DMS53 treated with DMSO at 0.1 percent for 48 hours (cell line): ENCODE data around the gene EPN1.

ENCODE experiments used
- DNase-seq: peaks from one replicate; lab custom pipeline; 2025; ENCODE audit not compliant: unreplicated experiment; lab: John Stamatoyannopoulos, UW

The EPN1 gene

DNA sequence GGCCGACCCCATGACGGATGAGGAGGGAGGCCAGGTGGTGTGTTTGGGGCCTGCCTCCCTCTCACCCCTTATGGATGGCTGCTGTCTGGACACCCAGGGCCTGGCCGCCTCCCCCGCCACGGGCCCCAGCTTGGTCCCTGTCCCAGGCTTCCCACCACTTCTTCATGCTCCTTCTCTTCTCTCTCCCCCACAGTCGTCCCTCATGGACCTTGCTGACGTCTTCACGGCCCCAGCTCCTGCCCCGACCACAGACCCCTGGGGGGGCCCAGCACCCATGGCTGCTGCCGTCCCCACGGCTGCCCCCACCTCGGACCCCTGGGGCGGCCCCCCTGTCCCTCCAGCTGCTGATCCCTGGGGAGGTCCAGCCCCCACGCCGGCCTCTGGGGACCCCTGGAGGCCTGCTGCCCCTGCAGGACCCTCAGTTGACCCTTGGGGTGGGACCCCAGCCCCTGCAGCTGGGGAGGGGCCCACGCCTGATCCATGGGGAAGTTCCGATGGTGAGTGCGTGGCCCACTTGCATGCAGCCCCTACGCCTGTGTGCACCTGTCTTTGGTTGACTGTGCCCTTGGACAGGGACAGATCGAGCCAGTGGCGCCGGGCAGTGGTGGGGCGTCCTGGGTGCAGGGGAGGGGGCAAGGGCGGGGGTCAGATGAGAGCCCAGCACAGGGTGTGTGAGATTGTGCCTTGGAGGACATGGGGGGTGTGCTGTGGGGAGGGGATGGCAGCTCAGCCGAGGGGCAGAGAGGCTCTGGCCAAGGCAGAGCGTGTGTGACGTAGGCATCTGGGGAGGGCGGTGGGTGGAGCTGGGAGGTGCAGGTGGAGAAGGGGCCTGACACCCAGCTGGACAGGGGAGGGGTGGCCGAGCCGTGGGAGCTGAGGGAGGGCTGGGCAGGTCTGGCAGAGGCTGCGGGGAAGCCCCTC is 16.8 kb downstream of the EPN1 start:
- DNase-seq: no peak

DNA sequence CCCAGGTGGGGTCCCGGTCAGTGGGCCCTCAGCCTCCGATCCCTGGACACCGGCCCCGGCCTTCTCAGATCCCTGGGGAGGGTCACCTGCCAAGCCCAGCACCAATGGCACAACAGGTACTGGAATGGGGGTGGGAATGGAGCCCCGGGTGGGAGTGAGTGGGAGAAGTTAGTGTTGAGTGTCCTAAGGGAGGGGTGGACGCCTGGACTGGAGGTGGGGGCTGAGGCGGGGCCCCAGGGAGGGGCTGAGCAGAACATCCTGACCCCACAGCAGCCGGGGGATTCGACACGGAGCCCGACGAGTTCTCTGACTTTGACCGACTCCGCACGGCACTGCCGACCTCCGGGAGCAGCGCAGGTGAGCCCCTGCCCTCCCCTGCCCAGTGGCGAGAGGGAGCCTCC is 17.7 kb downstream of the EPN1 start:
- no peak for DNase-seq

DNA sequence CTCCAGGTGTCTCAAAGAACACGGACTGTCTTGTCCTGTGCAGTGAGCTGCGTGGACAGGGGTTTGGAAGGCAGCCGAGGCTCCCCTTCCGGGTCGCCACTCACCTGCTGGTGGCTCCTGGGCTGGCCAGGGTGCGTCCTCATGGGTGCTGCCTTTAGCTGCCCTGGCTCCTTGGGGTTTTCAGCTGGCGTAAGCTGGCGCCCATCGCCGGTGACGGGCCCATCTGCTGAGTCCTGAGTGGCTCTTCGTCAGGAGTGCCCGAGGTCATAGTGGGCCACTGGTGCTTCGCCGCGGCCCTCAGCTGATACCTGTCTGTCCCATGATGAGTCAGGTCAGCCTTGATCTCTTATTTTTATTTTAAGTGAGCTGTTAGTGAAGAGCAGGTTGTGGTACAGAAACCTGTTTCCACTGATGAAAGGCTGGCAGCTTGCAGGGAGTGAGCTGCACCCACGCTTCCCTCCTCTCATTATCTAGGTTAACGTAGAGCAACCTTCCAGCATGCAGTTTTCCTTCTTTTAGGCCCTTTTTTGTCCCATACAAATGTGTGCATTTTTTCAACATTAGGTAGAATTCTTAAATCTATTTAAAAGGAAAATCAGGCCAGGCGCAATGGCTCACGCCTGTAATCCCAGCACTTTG is 18.4 kb downstream of the EPN1 start:
- no peak for DNase-seq

DNA sequence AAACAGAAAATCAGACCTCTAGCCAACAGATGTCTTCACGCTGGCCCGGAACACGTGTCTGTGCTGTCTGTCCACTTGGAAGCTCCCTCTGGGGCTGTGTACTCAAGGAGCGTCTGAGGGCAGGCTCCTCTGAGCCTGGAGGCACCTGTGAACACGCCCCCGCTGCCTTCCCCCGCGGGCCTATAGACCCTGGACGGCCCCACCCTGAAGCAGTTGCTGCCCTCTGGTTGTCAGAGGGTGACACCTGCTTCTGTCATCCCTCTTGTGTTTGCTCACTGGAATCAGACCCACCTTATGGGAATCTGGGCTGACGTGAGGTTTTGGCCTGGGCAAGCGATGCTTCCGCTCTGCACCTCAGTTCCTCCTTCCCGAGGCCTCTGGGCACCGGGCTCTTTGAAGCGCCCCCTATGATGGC is 19.2 kb downstream of the EPN1 start:
- DNase-seq: no peak

DNA sequence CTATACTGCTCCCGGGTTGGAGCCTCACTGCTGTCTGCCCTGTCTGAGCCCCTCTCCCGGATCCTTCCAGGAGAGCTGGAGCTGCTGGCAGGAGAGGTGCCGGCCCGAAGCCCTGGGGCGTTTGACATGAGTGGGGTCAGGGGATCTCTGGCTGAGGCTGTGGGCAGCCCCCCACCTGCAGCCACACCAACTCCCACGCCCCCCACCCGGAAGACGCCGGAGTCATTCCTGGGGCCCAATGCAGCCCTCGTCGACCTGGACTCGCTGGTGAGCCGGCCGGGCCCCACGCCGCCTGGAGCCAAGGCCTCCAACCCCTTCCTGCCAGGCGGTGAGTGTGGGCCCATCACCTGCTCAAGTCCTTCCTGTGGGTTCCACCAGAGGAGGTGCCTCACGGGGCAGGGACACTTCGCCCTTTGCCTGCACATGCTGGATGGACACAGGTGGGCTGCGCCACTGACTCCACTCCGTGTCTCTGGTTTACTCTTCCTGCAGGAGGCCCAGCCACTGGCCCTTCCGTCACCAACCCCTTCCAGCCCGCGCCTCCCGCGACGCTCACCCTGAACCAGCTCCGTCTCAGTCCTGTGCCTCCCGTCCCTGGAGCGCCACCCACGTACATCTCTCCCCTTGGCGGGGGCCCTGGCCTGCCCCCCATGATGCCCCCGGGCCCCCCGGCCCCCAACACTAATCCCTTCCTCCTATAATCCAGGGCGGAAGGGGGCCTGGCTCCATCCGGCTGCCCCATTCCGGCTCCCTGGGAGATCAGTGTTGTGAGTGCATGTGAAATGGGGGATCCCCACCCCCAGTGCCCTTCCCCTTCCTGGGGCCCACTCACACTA is 19.8 kb downstream of the EPN1 start:
- DNase-seq: no peak

DNA sequence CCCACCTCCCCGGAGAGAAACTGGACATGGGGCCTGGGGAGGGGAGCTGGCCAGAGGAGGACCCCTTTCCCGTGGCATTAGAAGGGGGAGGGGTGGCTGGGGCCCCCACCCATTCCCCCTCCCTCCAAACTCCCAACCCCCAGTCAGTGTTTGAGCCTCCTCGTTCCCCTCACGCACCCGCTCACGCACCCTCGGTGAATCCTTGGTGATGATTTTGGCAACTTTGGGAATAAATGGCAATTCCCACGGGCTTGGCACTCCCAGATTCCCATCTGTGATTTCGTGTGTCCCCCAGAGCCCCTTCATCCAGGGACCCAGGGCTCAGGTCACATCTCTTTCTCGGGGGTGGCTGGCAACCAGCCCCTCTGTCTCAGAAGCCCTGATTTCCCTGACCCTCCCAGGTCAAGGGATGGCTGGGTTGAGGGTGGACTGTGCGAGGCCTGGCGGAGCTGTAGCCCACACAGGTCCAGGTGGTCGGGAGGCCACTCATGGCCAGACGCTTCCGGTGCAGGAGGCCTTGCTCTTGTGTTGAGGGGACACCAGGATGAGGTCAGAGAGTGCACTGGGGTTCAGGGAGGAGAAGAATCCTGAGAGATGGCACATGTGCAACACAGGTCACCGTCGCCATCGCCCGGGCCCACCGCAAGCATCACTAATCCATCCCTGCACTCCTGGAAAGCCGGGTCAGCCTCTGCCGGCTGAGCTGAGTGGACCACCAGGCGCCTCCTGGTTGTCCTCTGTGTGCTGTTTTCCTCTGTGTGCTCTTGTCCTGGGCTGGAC is 20.7 kb downstream of the EPN1 start:
- no peak for DNase-seq

DNA sequence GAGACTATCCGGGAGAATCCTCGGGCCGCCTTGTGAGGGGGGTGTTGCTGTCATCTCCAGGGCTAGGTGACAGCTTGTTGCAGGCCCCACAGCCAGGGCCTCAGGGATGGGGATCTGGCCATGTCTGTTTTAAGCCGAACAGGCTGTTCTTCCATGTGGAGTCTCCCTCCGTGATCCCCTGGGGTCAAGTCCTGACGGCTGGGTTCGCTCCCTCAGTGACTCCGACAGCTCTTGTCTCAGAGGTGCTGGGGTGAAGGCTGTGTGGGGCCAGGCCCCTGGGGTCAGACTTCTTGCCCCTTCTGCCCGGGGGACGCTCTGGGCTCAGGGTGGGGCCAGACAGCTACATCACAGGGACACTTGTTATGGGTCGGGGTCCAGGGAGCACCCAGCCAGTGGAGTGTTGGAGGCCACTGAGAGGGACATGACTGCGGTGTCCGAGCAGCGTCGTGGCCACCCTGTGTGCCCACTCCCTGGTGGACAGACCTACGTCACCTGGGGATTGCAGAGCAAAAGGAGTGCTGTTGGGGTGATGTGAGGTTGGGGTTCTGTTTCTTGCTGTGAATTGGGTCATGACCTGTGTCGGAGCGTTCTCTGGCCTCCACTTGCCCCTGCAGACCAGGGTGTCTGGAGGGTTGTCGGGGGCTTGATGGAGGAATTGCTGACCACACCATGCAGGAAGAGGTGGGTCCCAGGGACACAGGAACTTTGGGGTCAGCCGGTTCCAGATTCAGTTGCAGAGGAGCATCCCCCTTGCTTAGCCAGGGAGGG is 21.5 kb downstream of the EPN1 start:
- DNase-seq: no peak

DNA sequence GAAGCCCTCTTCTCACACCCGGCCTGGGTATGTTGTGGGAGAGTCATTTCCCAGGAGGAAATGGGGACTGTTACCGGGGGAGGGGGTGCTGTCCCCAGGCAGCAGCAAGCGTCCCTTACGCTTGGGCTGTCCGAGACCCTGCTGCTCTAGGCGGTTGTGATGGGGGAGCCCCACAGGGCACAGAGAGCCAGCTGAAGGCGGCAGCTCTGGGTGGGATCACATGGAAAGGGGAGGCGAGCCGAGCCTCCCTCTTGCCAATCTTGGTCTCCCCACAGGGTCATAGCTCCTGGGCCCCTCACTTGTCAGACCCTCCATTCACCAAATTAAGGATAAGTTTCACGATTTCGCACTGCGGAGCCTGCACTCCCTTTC is 22.0 kb downstream of the EPN1 start:
- DNase-seq: no peak

DNA sequence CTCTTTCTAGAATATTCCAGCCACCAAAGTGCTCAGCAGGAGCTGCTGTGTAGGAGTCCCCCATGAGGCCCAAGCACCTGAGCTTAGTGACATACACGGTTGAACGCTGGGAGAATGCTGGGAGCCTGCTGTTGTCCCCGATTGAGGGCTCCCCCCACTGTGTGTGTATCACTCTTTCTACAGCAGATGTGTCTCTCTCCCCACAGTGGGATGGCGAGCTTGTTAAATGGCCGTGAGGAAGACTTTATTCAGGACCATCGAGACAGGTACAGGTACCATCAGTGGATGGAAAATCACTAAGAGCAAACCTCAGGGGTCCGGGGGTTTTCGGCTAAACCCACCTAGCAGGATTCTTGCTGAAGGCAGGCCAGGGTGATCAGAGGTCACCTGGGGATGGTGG is 22.7 kb downstream of the EPN1 start:
- DNase-seq: no peak

DNA sequence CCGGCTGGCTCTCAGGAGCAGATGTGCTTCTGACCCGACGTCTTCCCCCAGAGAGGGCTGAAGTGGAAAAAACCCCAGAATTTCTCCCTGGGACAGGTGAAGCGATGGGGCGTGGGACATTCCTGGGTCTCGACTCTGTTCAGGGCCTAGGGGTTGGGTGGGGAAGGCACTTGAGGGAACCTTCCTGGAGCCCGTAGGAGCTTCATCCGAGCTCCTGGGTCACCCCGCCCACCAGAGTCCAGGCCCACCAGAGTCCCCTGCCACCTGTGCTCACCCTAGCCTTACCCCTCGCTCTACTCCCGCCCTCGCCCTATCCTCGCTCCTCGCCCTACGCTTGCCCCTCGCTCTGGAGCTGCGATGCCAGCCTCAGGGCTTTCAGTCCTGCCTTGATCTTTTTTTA is 23.2 kb downstream of the EPN1 start:
- no peak for DNase-seq

DNA sequence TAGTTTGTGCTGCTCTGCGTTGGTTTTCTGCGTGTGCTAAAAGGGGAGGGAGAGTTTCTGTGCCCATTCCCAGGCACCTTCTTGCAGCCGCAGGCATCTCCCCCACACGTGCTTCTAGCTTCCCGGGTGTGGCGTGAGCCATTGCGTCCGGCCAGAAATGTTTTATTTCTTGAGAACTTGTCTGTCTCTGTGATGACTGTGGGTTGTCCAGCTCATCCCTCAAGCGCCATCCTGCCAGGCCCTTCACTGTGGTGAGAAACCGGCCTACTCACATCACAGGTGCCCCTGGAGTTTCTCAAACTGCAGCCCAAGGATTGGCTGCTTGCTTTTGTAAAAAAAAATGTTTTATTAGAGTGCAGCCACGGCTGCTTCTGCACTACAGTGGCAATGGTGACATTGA is 24.2 kb downstream of the EPN1 start:
- DNase-seq: no peak

DNA sequence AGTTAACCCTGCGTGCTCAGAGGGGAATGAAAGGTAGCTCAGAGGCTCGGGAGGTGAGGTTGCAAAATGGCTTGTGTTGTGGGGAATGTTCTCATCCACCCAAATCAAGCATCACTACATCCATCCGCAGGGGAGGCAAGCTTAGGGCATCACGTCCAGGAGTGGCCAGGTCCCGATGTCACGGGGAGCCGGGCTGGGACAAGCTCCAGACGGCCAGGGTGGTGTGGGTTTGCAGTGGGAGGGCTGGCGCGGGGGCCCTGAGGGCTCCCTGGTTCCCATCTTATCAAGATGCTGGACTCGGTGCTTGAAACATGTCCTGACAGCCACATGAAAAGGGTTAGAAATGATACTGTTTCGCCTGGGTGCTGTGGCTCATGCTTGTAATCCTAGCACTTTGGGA is 25.8 kb downstream of the EPN1 start:
- DNase-seq: no peak

DNA sequence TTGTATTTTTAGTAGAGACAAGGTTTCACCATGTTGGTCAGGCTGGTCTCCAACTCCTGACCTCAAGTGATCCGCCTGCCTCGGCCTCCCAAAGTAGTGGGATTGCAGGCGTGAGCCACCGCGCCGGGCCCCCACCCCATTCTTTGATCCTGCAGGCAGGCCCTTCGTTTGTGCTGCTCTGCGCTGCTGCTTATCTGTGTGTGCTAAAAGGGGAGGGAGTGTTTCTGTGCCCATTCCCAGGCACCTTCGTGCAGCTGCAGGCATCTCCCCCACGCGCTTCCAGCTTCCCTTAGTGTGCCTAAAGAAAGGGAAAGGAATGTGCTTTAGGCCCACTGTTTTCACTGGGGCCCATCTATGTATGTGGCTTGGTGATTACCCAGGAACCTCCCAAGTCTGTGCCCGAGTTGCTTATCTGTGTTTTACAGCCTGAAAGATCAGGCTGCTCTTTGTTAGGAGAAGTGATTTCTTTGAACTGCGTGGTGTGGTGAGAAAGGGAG is 27.2 kb downstream of the EPN1 start:
- no peak for DNase-seq

DNA sequence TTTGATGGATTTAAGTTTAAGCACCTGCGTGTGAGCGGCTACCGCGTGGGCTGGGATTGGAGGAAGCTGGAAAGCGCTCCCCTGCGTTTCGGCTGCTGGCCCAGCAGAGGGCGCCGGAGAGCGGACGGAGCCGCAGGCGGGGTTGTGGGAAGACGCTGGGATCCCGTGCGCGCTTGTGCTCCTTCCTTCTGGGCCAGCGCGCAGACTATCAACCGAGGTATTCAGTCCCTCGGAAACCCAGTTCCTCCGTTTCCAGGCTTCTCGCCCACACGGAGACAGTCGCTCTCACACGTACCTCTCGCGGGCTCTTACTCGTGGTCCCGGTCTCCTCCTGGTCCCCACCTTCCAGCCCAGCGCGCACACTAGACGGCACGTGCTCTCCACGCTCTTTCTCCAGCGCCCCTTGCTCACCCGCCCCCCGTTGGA is 28.8 kb downstream of the EPN1 start:
- DNase-seq: no peak

DNA sequence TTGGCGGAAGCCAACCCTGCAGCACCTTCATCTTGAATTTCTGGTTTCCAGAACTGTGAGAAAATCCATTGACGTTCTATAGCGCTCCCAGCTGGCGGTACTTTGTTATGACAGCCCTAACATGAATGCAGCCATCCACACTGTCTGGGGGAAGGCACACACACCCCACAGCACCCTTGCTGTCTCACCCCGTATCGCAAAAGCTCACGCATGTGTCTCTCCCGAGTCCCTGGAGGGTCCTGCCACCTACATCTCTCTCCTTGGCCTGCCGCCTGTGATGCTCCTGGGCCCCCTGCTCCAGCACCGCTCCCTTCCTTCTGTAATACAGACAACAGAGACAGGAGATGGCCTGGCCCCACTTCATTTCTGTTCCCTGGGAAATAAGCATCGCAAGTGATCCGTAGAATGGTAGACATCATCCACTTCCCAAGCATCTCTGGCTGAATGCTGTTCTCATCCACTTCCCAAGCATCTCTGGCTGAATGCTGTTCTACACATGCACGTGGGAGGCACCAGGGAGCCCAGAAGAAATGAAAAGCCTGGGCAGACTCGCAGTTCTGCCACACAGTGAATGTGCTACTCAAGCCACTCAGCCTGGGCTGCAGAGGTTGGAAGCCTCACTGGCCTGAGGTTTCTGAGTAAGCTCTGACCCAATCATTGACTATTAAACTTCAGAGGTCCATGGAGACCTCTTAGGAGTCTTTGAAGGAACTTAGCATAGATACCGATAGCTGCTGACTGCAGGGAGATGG is 29.6 kb downstream of the EPN1 start:
- no peak for DNase-seq

DNA sequence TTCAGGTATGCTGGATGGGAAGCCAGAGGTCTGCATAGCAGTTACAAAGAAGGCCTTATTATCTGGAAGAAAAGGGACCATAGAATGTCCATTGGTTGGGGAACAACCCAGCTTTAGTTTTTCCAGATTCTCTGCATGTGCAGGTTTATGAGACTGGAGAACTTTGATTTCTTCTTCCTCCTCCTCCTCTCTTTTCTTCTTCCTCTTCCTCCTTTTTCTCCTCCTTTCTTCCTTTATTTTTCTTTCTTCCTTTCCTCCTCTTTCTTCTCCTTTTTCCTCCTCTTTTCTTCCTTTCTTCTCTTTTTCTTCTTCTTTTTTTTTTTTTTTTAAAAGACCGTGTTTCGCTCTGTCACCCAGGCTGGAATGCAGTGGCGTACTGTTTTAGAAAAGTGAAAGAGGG is 30.9 kb downstream of the EPN1 start:
- DNase-seq: no peak

DNA sequence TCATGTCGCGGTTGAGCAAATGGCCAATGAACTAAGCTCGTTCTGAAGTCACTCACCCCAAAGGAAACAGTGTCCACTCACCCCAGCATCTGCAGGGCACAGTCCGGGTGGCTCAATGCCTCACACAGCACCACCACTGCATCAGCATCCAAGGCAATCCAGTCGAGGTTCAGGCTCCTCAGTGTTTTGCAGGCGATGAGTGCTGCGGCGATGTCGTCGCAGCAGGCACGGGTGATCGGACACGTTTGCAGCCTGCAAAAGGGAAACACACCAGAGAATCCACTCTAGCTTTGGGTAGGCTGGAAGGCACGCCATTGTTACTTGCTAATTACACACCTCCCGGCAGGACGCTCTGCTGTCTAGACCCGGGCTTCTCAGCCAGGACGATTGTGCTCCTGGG is 36.7 kb downstream of the EPN1 start:
- no peak for DNase-seq

DNA sequence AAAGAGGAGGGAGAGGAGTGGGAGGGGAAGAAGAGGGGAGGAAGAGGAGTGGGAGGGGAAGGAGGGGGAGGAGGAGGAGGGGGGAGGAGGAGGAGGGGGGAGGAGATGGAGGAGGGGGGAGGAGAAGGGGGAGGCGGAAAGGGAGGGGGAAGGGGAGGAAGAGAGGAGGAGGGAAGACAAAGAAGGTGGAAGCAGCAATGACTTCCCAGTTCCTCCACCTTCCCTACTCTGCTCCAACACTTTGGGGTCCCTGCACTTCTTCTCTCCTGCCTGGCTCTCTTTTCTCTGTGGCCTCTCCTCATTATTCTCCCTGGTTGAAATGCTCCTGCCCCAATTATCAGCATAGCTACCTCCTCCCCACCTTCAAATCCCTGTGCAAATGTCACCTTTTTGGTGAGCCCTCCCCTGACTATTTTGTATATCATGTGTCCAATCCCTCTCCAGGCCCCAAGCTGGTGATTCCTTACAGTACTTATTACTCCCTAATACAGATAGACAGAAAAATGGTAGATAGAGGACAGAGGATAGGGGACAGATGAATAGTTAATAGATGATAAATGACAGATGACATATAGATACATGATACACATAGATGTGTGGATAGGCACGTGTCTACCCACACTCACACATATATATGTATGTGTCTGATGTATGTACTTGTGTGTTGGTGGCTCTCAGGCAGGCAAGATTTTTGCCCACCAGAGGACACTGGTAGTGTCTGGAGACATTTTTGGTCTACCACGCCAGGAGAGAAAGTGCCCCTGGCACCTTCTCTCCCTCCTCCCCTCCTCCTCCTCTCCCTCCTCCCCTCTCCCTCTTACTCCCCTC is 38.0 kb downstream of the EPN1 start:
- DNase-seq: no peak
